HG02571 (cell line): ENCODE data around the gene SERAC1.
A peak's percentile ranks its signal among the peaks of the same experiment; 100 is the strongest.

ENCODE experiments used
- ATAC-seq: cut with Tn5 transposase; IDR thresholded peaks from one replicate; pipeline ENCODE4 v1.9.1; 2021; ENCODE audit warnings: mild to moderate bottlenecking, moderate library complexity; ENCODE audit not compliant: unreplicated experiment

SERAC1 gene

DNA sequence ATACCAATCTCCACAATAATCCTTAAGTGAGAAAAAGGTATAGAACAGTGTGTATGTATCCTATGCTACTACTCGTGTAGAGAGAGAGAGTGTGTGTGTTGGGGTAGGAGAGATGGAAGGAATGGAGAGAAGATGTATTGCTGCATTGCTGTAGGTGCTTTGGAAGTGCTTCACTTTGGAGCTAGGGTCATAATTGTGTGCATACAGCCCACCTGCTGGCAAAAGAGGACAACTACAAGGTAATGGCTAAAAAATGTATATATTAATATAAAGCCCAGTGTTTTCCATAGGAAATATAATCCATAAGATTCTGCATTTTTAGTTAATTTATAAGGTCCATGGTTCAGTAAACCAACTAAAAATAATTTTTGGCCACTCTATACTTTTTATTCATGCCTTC, 36.1 kb downstream of the SERAC1 start:
- ATAC-seq: no peak

DNA sequence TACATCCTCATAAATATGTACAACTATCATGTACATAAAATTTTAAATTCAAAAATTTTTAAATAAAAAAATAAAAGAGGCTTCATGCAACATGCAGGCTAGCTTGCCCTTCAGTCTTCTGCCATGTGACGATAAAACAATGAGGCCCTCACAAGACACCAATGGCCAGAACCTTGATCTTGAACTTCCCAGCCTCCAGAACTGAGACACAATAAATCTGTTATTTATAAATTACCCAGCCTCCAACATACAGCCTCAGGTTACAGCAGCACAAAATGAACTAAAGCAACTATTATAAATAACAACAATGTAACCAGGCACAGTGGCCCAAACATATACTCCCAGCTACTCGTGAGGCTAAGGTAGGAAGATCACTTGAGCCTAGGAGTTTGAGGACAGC, 42.8 kb downstream of the SERAC1 start:
- ATAC-seq: no peak

DNA sequence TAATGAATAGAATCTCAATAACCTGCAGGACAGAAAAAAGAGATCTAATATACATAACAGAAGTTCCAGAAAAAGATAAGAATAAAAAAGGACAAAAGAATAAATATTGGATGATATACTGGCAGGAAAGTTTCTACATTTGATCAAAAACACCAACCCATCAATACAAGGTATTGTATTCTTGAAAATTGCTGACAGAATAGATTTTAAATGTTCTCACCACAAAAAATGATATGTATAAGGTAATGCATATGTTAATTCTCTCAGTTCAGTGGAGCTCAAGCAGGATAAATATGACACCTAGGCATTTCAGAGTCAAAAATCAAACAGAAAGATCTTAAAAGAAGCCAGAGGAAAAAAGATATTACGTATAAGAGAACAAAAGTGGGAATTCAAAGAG, 43.8 kb downstream of the SERAC1 start:
- ATAC-seq: no peak

DNA sequence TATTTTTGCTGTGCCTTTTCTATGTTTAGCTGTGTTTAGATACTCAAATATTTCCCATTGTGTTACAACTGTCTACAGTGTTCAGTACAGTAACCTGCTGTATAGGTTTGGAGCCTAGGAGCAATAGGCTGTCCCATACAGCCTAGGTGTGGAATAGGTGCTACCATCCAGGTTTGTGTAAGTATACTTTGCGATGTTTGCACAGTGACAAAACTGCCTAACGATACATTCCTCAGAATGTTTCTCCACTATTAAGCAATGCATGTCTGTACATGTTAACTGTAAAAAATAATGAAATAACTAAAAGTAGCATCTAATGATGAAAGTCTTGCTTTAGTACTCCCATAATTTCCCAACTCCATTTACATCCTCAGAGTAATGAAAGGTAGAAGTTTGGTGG, 46.0 kb downstream of the SERAC1 start:
- ATAC-seq: no peak

DNA sequence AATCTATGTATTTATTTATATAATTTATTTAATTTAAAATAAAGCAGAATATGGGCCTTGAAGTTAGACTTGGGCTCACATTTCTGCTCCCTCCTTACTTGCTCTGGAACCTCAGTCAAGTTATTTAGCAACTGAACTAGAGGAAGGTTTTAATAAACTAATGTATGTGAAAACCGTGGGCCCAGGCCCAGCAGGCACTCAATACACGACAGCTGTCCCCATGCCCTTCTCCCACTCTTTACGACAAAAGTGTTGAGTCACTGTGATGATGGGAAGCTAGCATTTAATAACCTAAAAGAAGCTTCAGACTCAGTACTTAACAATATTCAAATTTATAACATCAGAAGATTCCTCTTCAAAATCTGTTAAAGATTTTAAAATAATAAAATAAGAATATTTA, 46.7 kb downstream of the SERAC1 start:
- ATAC-seq: no peak

DNA sequence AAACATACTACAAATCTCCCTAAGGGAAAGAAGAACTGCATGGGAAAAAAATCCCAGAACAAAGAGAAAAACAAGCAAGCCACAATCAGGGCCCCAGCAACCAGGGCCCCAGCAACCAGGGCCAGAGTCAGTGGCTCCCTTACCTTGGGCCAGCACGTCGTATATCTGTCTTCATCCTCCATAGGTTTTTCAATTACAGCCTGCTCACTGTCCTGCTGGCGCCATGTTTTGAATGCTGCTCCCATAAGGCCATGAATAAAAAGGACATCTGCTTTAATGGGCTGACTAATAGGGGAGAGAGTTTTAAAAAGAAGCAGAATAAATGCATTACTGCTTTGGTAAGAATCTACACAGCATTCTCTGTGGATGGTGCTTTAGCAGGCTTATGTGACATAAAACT, 49.2 kb downstream of the SERAC1 start:
- ATAC-seq: no peak

DNA sequence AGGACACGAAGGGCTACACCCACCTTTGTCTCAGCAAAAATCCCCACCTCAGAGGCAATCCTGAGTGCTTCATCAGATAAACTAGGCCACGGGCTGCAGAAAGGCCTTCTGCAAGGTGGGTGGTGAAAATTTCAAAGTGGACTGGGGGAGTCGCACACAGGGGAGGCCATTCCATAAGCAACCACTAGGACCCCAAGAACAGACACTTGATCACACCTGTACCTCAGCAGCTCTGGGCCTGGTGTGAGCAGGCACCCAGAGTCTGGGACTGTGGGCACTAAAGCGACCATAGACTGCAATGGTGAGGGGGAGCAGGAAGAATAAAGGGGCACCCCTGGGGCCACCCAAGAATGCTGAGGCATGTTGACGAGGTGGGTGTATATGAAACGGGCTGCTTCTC, 52.6 kb downstream of the SERAC1 start:
- ATAC-seq: no peak

DNA sequence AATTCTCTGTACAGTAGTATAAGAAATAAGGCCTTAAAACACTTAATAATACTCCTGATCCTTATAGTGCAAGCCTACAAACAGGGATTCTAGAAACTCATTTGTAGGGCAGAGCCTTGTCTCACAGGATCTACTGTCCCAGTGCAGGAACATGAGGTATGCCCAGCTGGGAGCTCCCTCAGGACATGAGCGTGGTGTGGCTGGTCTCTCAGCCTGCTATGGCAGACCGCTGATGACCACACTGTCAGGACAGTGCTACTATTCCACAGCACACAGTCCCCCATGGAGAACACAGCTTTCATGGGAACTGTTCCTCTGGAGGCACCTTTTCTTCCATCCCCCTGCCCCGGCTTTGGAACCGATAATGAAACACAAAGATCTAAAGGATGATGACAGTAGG, 53.0 kb downstream of the SERAC1 start:
- ATAC-seq: no peak

DNA sequence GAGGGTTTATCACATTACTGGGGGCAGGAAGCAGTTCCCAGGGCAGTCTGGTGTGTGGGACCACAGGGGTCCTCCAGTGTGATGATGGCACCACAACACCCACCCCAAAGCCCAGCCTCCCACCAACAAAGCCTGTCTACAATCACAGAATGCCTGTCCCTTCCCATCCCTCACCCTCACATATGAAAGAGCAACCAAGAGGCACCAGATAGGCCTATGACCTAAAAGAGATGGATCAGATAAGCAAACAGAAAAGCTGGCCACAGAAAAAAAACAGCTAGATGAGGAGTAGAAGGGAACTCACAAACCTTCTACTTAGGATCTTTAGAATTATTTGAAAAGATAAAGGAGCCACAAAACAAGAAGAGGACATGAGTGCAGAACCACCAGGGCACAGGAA, 54.3 kb downstream of the SERAC1 start:
- no peak for ATAC-seq

DNA sequence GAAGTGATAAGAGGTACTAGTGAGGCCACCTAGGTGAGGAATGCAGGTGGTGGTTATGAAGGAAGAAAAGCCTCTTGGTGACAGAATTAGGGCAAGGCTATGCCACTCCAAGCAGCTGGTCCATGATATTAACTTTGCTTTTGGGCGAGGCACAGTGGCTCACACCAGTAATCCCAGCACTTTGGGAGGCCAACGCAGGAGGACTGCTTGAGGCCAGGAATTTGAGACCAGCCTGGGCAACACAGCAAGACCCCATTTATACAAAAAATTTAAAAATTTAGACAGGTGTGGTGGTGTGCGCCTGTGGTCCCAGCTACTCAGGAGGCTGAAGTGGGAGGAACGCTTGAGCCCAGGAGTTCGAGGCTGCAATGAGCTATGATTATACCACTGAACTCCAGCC, 56.1 kb downstream of the SERAC1 start:
- ATAC-seq: no peak

DNA sequence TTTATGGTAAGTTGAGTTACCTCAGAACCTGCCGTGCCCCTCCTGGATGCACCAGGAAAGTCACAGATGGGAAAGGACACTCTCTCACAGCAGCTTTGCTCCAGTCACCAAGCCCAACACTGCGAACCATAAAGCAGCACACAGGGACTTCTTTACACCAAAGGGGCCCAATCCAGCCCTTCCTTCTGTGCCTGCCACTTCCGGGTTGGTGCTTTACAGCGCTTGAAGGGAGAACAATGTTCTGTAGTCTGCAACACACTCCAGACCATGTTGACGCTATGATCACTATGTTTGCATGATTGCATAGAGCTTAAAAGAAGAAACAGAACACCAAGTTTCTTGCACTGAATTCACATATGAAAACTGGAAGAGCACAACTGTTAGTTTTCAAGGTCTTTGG, 57.1 kb downstream of the SERAC1 start:
- ATAC-seq: no peak

DNA sequence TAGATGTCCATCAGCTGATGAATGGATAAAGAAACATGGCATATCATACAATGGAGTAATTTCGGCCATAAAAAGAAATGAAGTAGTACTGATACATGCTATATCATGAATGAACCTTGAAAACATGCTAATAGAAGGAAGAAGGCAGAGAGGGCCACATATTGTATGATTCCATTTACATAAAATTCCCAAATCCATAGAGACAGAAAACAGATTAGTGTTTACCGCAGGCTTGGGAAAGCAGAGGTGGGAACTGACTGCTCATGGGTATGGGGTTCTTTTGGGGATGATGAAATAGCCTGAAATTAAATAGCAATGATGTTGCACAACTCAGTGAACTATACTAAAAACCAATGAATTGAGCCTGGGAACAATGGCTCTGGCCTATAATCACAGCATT, 58.3 kb downstream of the SERAC1 start:
- ATAC-seq: no peak

DNA sequence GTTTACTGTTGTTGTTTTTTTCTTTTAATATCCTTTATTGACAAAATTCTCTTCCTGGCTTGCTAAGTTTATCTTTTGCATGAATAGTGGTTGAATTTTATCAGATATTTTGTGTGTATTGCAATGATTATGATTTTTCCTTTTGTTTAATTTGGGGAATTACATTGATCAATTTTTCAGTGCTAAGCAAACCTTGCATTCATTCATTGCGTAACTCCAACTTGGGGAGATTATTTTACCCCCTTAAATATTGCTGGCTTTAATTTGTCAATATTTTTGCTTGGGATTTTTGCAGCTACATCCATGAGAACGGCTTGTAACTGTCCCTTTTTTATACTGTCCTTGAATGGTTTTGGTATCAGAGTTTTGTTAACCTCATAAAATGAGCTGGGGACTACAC, 63.4 kb downstream of the SERAC1 start:
- no peak for ATAC-seq

DNA sequence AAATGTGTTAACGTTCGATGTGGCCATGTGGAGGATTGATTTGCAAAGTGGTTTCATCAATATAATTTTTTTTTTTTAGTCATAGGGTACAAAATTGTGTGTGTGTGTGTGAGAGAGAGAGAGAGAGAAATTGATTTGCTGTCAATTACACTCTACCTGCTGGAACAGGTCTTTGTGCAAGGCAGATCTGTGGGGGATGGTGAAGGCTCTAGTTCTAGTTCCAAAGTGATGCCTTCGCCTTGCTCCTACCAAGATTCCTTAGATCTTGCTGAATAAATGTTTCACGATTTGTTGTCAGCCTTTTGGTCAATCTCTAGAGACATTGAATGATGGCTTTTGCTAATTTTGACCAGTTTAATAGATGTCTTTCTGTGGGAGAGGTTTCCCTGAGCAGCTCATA, 64.8 kb downstream of the SERAC1 start:
- ATAC-seq: no peak

DNA sequence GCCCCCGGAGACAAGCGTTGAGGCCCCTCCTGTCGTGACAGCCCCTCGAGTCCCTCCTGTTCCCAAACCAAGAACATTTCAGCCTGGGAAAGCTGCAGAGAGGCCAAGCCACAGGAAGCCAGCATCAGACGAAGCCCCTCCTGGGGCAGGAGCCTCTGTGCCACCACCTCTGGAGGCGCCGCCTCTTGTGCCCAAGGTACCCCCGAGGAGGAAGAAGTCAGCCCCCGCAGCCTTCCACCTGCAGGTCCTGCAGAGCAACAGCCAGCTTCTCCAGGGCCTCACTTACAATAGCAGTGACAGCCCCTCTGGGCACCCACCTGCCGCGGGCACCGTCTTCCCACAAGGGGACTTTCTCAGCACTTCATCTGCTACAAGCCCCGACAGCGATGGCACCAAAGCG, 72.4 kb downstream of the SERAC1 start:
- no peak for ATAC-seq

DNA sequence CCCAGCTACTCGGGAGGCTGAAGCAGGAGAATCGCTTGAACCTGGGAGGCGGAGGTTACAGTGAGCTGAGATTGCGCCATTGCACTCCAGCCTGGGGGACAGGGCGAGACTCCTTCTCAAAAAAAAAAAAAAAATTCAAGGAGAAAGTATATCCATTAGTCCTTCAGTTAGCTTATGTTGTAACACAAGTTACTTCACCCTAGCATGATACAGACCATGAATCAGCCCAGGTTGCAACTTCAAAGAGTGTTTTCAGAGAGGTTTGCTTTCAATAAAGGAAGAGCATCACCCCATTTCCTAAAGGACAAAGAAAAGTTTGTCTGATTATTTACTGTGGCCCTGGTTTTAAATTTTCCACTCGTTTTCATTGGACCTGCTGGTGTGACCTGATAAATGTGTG, 73.0 kb downstream of the SERAC1 start:
- no peak for ATAC-seq

DNA sequence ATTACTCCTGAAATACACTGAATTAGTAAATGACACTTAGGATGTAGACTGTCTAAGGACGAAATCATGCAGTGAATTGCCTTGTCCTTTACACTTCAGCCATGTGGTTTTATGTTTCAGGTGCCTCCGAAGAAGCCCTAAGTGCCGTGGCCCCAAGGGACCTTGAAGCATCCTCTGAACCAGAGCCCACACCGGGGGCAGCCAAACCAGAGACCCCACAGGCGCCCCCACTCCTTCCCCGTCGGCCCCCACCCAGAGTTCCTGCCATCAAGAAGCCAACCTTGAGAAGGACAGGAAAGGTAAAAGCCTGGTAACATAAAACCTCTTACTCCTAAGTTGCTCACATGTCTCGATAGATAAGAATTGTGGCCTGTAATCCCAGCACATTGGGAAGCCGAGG, 75.3 kb downstream of the SERAC1 start:
- ATAC-seq: no peak

DNA sequence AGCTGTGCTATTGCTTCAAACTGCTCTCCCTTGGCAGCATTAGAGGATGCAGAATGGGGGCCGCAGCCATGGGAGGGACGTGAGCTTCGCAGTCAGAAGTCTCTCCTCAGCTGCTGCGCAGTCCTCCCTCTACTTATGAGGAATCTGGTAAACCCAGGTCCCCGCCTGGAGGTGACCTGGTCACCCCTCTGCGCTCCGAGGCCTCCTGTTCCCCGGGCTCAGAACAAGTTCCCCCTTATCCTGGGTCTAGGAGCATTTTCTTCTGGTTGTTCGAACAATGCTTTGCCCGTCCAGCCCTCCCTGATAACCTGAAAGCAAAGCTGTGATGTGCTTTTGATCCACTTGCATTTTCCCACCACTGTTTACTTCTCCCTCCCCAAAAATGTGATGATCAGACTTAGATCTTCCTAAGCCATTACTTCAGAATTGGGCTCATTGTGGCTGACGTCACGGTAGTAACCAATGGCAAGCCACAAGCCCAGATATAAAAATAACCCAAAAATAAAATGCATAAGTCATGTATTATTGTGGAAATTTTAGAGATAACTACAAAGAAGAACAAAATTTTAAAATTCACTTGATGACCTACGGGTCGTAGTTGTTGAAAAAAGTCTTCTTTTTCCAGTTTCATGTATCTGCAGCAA, 80.7 kb downstream of the SERAC1 start:
- ATAC-seq: no peak

DNA sequence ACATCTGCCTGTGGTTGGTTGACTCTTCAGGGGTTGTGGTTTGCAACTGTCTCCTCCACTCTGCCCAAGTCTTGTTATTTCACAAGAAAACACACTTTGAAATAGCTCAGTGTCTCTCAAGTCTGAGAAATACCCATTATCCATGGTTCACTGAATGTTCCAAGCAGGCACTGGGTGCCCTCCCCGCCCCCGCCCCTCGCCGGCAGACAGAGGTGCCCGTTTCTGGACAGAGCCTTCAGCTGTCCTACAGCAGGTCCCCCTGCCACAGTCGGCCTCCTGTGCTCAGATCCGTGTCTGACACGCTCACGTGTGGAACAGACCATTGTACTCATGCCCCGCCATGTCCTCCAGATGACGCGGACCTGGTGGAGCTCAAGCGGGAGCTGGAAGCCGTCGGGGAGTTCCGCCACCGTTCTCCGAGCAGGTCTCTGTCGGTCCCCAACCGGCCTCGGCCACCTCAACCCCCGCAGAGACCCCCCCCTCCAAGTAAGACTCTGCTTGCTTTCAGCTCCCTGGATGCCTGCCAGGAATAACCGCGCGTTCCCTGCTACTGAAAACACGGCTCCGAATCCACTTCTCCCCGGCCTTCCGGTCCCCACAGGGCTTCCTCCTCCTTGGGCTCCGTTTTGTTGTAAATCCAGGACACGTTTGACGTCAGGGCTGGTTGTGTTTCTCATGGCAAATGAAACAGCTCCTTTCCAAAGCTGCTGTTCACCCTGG, 81.4 kb downstream of the SERAC1 start:
- no peak for ATAC-seq

DNA sequence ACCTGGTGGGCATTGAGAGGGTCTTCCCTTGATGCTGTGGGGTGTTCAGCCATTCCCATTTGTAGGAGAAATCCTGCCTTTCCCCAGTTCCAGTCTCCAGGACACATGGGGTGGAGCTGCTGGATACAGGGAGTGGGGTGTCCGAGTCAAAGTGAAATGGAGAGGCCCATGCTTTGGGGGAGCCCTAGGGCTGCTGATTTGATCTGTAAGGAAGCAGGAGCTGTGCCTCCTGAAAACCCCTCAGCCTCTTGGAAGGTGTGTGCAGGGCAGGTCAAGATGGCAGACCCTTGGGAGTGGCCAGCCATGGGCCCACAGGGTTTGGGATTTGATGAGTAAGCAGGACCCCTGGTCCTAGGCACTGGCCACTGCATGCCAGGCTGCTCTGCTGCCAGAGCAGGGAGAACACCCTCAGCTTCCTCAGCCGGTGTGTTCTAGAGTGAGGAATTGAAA, 82.0 kb downstream of the SERAC1 start:
- ATAC-seq: peak; percentile 53

DNA sequence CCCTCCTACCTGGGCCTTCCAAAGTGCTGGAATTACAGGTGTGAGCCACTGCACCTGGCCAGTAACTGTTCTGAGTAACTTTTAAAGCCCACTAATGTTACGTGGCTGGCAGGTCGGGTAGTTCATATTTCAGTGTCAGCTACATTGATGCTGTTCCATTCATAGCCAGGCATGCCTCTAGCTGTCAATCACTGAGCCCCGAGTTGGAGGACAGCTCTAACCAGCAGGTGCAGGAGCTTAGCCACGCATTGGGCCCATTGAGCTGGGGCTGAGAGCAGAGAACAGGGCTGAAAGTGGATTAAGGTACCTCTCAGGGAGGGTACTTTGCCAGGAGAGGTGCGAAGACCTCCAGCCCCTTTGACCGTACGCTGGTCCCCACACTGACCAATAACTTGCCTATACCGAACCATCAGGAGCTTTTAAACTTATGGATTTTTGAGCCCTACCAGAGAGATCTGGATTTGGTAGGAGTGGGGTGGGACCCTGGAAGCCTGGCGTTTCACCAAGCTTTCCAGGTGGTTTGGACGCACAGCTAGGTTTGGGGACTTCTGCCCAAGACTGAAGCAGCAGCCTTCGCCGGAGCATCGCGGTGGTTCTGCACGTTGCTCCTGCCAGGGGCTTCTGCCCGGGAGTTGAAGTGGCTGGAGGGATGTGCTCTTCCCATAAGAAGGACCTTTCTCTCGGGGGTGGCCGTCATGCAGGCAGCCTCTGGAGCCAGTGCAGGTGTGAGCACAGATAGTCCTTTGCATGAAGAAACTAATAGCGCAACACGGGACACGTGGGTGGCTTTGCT, 82.6 kb downstream of the SERAC1 start:
- no peak for ATAC-seq
